ENCODE data around the gene GPSM1.
"Not testable (repeated sequence)": the region's sequence is repeated elsewhere in the genome, so short reads cannot be mapped to it uniquely, and the experiment has no call there.

GPSM1 gene

DNA sequence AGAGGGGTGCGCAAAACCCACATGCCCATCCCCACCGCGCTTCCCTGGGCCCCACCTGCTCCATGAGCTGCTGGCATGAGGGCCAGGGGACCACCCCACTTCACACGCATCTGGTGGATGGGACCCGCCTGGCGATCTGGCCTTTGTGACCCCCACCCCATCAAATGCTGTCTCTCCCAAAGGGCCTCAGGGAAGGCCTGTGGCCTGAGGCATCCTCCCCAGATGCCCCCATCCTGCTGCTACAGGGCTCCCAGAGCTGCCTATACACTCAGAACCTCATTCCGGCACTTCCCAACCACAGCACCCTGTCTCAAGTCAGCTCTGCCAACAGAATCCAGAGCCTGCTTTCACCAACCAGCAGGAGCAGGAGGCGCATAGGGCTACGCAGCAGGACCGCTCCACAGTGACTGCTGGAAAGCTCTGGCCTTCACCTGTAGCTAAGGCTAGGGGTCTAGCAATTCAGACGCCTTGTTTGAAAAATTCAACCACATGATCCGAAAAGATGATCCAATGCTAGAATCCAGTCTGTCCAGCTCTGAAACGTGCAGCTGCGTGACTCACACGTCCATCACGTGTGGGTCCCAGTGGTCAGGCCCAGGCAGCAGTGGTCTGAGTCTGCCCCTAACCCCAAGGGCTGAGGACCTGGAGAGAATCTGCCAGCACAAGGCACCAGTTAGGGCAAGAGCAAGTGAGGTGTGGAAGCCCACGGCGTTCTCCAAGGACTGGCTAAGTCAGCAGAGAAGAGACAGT lies 74.0 kb downstream of the GPSM1 start:
- DNase-seq = no peak

- DNase-seq = no peak
These were observed 74.7 kb downstream of the GPSM1 start for GRCh38 chr9:136402067-136402466.

DNA sequence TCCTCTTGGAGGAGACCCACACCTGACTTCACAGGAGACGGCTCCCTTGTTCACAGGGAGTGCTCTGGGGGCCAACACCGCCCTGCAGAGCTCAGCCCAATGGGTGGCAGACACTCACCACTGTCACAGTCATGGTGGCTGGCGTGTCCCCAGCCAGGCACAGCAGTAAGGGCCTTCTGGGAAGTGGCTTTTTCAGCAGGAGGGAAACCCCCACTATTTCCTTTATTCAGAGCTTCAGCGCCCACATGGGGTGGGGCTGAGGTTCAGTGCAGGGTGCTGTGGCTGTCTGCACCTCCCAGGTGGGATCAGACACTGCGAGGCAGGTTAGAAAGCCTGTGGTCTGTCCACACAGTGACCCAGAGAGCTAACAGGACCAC lies 76.2 kb downstream of the GPSM1 start:
- DNase-seq = peak; percentile 84

- DNase-seq = peak; percentile 77
These were observed 76.8 kb downstream of the GPSM1 start for GRCh38 chr9:136403915-136404800.

- peak; percentile 63 for DNase-seq
These were observed 77.4 kb downstream of the GPSM1 start for GRCh38 chr9:136404801-136405136.

- no peak for DNase-seq
These were observed 78.1 kb downstream of the GPSM1 start for GRCh38 chr9:136405481-136405880.

GRCh38 chr9:136405904-136406303 lies 78.6 kb downstream of the GPSM1 start:
- not testable (repeated sequence) for DNase-seq

DNA sequence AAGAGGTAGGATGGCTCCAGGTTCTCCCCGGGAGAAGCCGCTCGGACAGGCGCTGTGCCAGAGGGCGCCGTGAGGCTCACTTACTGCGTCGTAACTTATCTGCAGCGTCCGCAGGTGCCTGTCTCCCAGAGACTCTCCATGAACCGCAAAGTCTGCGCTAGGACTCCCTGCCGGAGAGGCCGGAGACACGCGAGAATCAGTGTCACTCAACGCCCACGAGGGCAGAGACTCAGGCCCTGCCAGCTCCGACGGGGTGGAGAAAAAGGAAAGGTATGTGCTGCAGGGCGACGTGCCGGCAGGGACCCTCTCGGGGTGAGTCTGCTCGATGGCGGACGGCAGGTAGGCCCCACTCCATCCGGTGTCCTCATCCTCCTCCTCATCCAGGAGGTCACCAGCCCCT lies 79.7 kb downstream of the GPSM1 start:
- DNase-seq = not testable (repeated sequence)

DNA sequence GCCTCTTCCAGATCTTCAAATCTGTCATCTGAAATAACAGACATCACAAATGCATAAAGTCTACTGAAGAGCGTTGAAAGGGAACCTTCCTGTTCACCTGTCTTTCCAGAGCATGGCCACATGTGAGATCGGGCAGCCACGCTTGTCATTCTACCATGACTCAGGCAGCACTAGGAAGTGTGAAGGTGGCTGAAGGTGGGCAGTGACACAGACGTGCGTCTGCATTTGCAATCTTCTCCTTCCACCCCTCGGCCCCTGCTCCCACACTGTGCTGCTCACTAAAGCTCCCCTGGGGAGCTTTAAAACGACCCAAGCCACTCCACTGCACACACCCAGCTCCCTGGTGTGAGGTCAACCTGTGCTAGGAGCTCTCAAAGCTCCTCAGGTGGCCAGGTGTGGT lies 80.6 kb downstream of the GPSM1 start:
- no peak for DNase-seq

Measured in activated CD8-positive, alpha-beta memory T cell treated with anti-CD3 and anti-CD28 coated beads for 24 hours (primary cell).